ENCODE data around the gene FBXL3.

GRCh38 chr13:76983676-76984075 is 43.3 kb downstream of the FBXL3 start:
- TF ChIP-seq, protein P1, sequence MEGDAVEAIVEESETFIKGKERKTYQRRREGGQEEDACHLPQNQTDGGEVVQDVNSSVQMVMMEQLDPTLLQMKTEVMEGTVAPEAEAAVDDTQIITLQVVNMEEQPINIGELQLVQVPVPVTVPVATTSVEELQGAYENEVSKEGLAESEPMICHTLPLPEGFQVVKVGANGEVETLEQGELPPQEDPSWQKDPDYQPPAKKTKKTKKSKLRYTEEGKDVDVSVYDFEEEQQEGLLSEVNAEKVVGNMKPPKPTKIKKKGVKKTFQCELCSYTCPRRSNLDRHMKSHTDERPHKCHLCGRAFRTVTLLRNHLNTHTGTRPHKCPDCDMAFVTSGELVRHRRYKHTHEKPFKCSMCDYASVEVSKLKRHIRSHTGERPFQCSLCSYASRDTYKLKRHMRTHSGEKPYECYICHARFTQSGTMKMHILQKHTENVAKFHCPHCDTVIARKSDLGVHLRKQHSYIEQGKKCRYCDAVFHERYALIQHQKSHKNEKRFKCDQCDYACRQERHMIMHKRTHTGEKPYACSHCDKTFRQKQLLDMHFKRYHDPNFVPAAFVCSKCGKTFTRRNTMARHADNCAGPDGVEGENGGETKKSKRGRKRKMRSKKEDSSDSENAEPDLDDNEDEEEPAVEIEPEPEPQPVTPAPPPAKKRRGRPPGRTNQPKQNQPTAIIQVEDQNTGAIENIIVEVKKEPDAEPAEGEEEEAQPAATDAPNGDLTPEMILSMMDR (IDR thresholded peaks at IDR 0.05; ENCODE audit: low read depth, low read length, poor library complexity, severe bottlenecking) = no peak
- no peak for TF ChIP-seq EZH2phosphoT487 (IDR thresholded peaks at IDR 0.05; ENCODE audit: borderline replicate concordance, low read length)
